Keratinocyte (primary cell): Measurements from ENCODE around the gene HOXC9. TPM values are rescaled to one million over a fixed set of nuclear protein-coding genes. Genes with fewer than 3 reads are reported as not detected.

ENCODE experiments used
- DNase-seq: peaks from one replicate; pipeline ENCODE4 v3.0.0-alpha.2; 2011; ENCODE audit warnings: low read depth, missing footprints, low spot score
- FAIRE-seq: peaks from 2 replicates; lab custom pipeline; 2011; peaks lifted over from hg19 to GRCh38; lab: Jason Lieb, UNC
- H2AFZ ChIP-seq: 2 replicates; pipeline ENCODE4 v1.6.0; 2012; ENCODE audit warnings: low read length, control low read depth, inconsistent platforms; ENCODE audit not compliant: control insufficient read depth
- H3K27ac ChIP-seq: 2 replicates; pipeline ENCODE4 v1.5.1; 2011; ENCODE audit warnings: low read length; ENCODE audit not compliant: control insufficient read depth, insufficient read depth
- H3K27me3 ChIP-seq: 3 replicates; pipeline ENCODE4 v1.6.0; 2011; ENCODE audit warnings: low read length; ENCODE audit not compliant: control insufficient read depth, insufficient read depth; ENCODE audit errors: extremely low read depth
- H3K36me3 ChIP-seq, 2 experiments: 2 replicates in 1 of 2; 3 replicates in 1 of 2; pipeline ENCODE4 v1.5.1; 2011; ENCODE audit warnings: low read length in 2 of 2, mild to moderate bottlenecking in 1 of 2; ENCODE audit not compliant: control insufficient read depth in 2 of 2, insufficient read depth in 2 of 2; ENCODE audit errors: extremely low read depth in 1 of 2
- H3K4me1 ChIP-seq: 3 replicates; pipeline ENCODE4 v1.5.1; 2011; ENCODE audit warnings: low read length; ENCODE audit not compliant: control insufficient read depth, insufficient read depth; ENCODE audit errors: extremely low read depth
- H3K4me2 ChIP-seq: 3 replicates; pipeline ENCODE4 v1.6.0; 2011; ENCODE audit warnings: low read depth, low read length; ENCODE audit not compliant: control insufficient read depth, insufficient read depth; ENCODE audit errors: extremely low read depth
- H3K4me3 ChIP-seq, 3 experiments: fragments of 200-600 bp in 1 of 3; sonication (generic) in 1 of 3; 2 replicates in 2 of 3; 3 replicates in 1 of 3; pipeline ENCODE4 v1.5.1; 2011 to 2016; ENCODE audit warnings: low read length in 3 of 3, mild to moderate bottlenecking in 3 of 3, control low read depth in 2 of 3, inconsistent platforms in 1 of 3, low read depth in 1 of 3, mixed read lengths in 1 of 3, mixed run types in 1 of 3, moderate library complexity in 1 of 3; ENCODE audit not compliant: control insufficient read depth in 2 of 3, insufficient read depth in 2 of 3; ENCODE audit errors: extremely low read depth in 1 of 3
- H3K79me2 ChIP-seq: 2 replicates; pipeline ENCODE4 v1.6.0; 2012; ENCODE audit warnings: low read length; ENCODE audit not compliant: control insufficient read depth, insufficient read depth
- H3K9ac ChIP-seq: 3 replicates; pipeline ENCODE4 v1.6.0; 2011; ENCODE audit warnings: low read length; ENCODE audit not compliant: control insufficient read depth, insufficient read depth; ENCODE audit errors: extremely low read depth
- H3K9me1 ChIP-seq: 3 replicates; pipeline ENCODE4 v1.6.0; 2011; ENCODE audit warnings: low read length; ENCODE audit not compliant: control insufficient read depth, insufficient read depth; ENCODE audit errors: extremely low read depth
- H3K9me3 ChIP-seq: 2 replicates; pipeline ENCODE4 v1.5.1; 2012; ENCODE audit warnings: low read depth, low read length; ENCODE audit not compliant: control insufficient read depth
- H4K20me1 ChIP-seq: 3 replicates; pipeline ENCODE4 v1.6.0; 2011; ENCODE audit warnings: low read length; ENCODE audit not compliant: control insufficient read depth, insufficient read depth; ENCODE audit errors: extremely low read depth
- EZH2 ChIP-seq: IDR thresholded peaks from one replicate; pipeline ENCODE4 v1.6.1; 2012; ENCODE audit warnings: inconsistent platforms, mild to moderate bottlenecking, low read length, moderate library complexity
- dilution Hi-C: fragments of 300-500 bp; cut with MboI; formaldehyde crosslinking; loops from one replicate; pipeline ENCODE4 v1.7.0; 2020; ENCODE audit warnings: low sequenced_read_pairs; ENCODE audit not compliant: extremely low pct_ligation_motif_present
- polyA plus RNA-seq, 5 experiments: library from polyadenylated mRNA; depleted of rRNA in 3 of 5; stranded (reverse) in 3 of 5; stranded (forward) in 1 of 5; unstranded in 1 of 5; fragments of >200 nt; gene quantifications; 1 replicate in 1 of 5; 2 replicates in 3 of 5; 3 replicates in 1 of 5; pipeline versions ENCODE4 v1.2.1 to v1.2.3, GENCODE V29; 2011 to 2012; ENCODE audit warnings: missing spikeins in 2 of 5, low read depth in 1 of 5, low replicate concordance in 1 of 5
- TF ChIP-seq, protein P1 (sequence below), 3 experiments: IDR thresholded peaks in 1 of 3; conservative IDR thresholded peaks in 1 of 3; optimal IDR thresholded peaks in 1 of 3; 2 replicates in 2 of 3; 3 replicates in 1 of 3; pipeline versions ENCODE3 to v1.5.1; 2011; ENCODE audit warnings: low read length in 3 of 3, mild to moderate bottlenecking in 3 of 3, moderate library complexity in 2 of 3, control low read depth in 1 of 3, inconsistent platforms in 1 of 3; ENCODE audit not compliant: insufficient read depth in 2 of 3; ENCODE audit errors: extremely low read depth in 1 of 3

HOXC9 gene
- polyA plus RNA-seq, 1 donor (not counting 4 experiments of a cell fraction or from before 2014, with no cell fraction given): 1.8 TPM

DNA sequence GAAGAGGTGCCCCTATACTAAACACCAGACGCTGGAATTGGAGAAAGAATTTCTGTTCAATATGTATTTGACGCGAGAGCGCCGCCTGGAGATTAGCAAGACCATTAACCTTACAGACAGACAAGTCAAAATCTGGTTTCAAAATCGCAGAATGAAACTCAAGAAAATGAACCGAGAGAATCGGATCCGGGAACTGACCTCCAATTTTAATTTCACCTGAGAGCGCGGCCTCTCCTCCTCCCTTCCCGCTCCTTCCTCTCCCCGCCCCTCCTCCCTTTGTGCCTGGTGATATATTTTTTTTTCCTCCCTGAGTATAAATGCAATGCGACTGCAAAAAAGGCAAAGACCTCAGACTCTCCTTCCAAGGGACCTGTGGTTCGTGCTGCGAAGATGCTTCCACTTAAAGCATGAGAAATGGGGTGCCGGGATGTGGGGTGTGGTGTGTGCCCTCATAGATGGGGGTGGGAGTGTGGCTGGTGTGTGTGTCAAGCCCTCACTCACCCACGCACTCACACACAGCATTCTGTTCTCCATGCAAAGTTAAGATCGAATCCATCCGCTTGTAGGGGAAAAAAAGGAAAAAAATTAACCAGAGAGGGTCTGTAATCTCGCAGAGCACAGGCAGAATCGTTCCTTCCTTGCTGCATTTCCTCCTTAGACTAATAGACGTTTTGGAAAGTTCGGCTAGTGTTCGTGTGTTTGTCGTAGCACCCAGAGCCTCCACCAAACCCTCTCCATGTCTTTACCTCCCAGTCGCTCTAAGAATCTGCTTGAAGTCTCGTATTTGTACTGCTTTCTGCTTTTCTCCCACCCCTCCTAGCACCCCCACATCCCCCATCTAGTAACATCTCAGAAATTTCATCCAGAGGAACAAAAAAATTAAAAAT is 10.5 kb upstream of the HOXC9 start:
- Histone ChIP-seq H4K20me1 (no peaks in the 10 kb centered on the region), H3K4me2 (peak overlapping the region; percentile 68), H3K27me3 (no peaks in the 10 kb centered on the region), H3K27ac (no peak overlapping the region), H3K4me1 (peaks cover 35% of the 10 kb centered on the region), H3K4me3 (peak overlapping the region in 2 of 3 experiments; percentile 26 to 39), H2AFZ (no peak overlapping the region), H3K9ac (peak overlapping the region; percentile 32), H3K79me2 (peaks cover 93% of the 10 kb centered on the region), H3K36me3 (peaks cover 0 to 2% of the 10 kb centered on the region in 2 experiments), H3K9me3 (no peaks in the 10 kb centered on the region), H3K9me1 (no peaks in the 10 kb centered on the region)
- dilution Hi-C loops: no loop called here
- FAIRE-seq (peak; percentile 79), DNase-seq (no peak)
- no peak for TF ChIP-seq EZH2
- TF ChIP-seq, protein P1, sequence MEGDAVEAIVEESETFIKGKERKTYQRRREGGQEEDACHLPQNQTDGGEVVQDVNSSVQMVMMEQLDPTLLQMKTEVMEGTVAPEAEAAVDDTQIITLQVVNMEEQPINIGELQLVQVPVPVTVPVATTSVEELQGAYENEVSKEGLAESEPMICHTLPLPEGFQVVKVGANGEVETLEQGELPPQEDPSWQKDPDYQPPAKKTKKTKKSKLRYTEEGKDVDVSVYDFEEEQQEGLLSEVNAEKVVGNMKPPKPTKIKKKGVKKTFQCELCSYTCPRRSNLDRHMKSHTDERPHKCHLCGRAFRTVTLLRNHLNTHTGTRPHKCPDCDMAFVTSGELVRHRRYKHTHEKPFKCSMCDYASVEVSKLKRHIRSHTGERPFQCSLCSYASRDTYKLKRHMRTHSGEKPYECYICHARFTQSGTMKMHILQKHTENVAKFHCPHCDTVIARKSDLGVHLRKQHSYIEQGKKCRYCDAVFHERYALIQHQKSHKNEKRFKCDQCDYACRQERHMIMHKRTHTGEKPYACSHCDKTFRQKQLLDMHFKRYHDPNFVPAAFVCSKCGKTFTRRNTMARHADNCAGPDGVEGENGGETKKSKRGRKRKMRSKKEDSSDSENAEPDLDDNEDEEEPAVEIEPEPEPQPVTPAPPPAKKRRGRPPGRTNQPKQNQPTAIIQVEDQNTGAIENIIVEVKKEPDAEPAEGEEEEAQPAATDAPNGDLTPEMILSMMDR (optimal IDR thresholded peaks at IDR 0.05 in 1 of 3, IDR thresholded peaks at IDR 0.05 in 1 of 3, conservative IDR thresholded peaks at IDR 0.05 in 1 of 3; ENCODE audit: extremely low read depth in 1 of 3, insufficient read depth in 2 of 3, low read length in 3 of 3): peak; percentile 52 to 62 (median 57)

DNA sequence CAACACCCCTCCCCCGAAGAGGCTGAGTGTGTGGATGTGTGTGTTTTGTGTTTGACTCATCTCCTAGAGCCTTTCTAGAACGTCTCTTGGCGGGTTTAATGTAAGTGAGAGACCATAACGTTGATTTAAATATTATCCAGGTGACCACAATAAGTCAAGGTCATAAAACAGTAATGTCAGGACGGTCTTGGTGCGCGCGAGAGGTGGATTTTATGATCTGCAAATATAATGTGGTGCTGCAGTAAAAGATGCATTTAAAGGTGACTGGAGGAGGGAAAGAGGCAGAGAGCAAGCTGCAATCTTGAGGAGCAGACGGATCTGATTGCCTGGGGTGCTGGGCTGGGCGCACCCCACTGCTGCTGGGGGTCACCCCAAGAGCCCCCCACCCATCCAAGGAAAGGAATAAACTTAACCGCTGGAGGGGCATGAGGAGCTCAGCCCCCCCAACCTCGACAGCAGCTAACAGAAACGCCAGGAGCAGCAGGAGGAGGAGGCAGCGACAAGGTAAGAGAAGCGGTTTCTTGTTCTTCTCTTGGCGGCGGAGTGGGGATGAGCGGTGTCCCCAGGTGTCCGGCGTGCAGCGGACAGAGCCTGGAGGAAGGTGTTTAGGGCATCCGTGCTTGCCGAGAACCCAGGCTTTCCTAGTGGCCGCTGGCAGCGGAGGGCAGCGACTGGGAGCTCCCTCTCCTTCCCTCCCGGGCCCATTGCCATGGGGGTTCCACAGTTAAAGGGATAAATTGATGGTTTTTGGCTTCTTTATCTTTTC is 9.5 kb upstream of the HOXC9 start:
- no peak overlapping the region for H3K9ac ChIP-seq

More for the DNA sequence above, 9.5 kb upstream of the HOXC9 start:
- H3K27me3 ChIP-seq: no peaks in the 10 kb centered on the region
- H3K36me3 ChIP-seq: peaks cover 0 to 2% of the 10 kb centered on the region in 2 experiments
- peaks cover 35% of the 10 kb centered on the region for H3K4me1 ChIP-seq
- H3K4me3 ChIP-seq: no peak overlapping the region
- dilution Hi-C loops: no loop called here
- no peak overlapping the region for H2AFZ ChIP-seq
- H3K4me2 ChIP-seq: peak overlapping the region; percentile 12
- peaks cover 97% of the 10 kb centered on the region for H3K79me2 ChIP-seq
- FAIRE-seq (no peak), DNase-seq (no peak)
- no peaks in the 10 kb centered on the region for H3K9me3 ChIP-seq
- no peaks in the 10 kb centered on the region for H3K9me1 ChIP-seq
- no peak for TF ChIP-seq EZH2
- TF ChIP-seq, protein P1 (optimal IDR thresholded peaks at IDR 0.05 in 1 of 3, IDR thresholded peaks at IDR 0.05 in 1 of 3, conservative IDR thresholded peaks at IDR 0.05 in 1 of 3; ENCODE audit: extremely low read depth in 1 of 3, insufficient read depth in 2 of 3, low read length in 3 of 3): no peak
- no peak overlapping the region for H3K27ac ChIP-seq
- no peaks in the 10 kb centered on the region for H4K20me1 ChIP-seq
